HL-60 (cell line): ENCODE measurements around the gene TRPM4.

ENCODE experiments used
- DNase-seq, 2 experiments: peaks; one replicate each; pipeline ENCODE4 v3.0.0-alpha.2; 2010 to 2020; ENCODE audit warnings: low read depth in 1 of 2, low spot score in 1 of 2
- H3K27ac ChIP-seq: fragments of 250-450 bp; sonication (Bioruptor Pico); replicated peaks from 2 replicates; pipeline ENCODE4 v1.5.1; 2020; ENCODE audit warnings: mild to moderate bottlenecking, moderate library complexity
- H3K27me3 ChIP-seq: fragments of 250-450 bp; sonication (Bioruptor Pico); 2 replicates; pipeline ENCODE4 v1.5.1; 2021; ENCODE audit warnings: mild to moderate bottlenecking, moderate library complexity; ENCODE audit not compliant: insufficient read depth, poor library complexity, severe bottlenecking
- H3K4me3 ChIP-seq: replicated peaks from 2 replicates; pipeline ENCODE4 v1.5.1; 2011; ENCODE audit warnings: mild to moderate bottlenecking, control low read depth, low read length; ENCODE audit not compliant: insufficient read depth
- CTCF ChIP-seq: IDR thresholded peaks from one replicate; pipeline ENCODE4 v1.5.1; 2011; ENCODE audit warnings: low read length, control low read depth, inconsistent platforms; ENCODE audit not compliant: insufficient read depth
- GABPA ChIP-seq: IDR thresholded peaks from 2 replicates; pipeline ENCODE4 v1.6.1; 2012; ENCODE audit warnings: low read depth
- POLR2AphosphoS5 ChIP-seq: IDR thresholded peaks from 2 replicates; pipeline ENCODE4 v1.6.1; 2012; ENCODE audit warnings: low read depth
- REST ChIP-seq: IDR thresholded peaks from 2 replicates; pipeline ENCODE4 v1.6.1; 2012; ENCODE audit warnings: low read depth; ENCODE audit not compliant: insufficient replicate concordance
- SPI1 ChIP-seq: IDR thresholded peaks from 2 replicates; pipeline ENCODE4 v1.6.1; 2012; ENCODE audit warnings: low read depth, mild to moderate bottlenecking, borderline replicate concordance

The TRPM4 gene

GRCh38 chr19:49161987-49162386 is 4.4 kb downstream of the TRPM4 start:
- TF ChIP-seq REST (no peak), CTCF (no peak), GABPA (no peak), POLR2AphosphoS5 (no peak), SPI1 (no peak)
- no peak for DNase-seq
- Histone ChIP-seq H3K27ac (no peak overlapping the region), H3K4me3 (no peak overlapping the region), H3K27me3 (peaks cover 23% of the 10 kb centered on the region)

GRCh38 chr19:49165111-49165750 is 7.6 kb downstream of the TRPM4 start:
- no peak for TF ChIP-seq POLR2AphosphoS5
- no peak for TF ChIP-seq SPI1
- no peak for TF ChIP-seq GABPA
- no peak for TF ChIP-seq REST
- Histone ChIP-seq H3K27ac (no peak overlapping the region), H3K27me3 (peaks cover 8% of the 10 kb centered on the region), H3K4me3 (no peak overlapping the region)
- DNase-seq: no peak

- peaks cover 6% of the 10 kb centered on the region for H3K27me3 ChIP-seq
- no peak overlapping the region for H3K4me3 ChIP-seq
- TF ChIP-seq GABPA: no peak
- DNase-seq: no peak
- no peak overlapping the region for H3K27ac ChIP-seq
Observed at GRCh38 chr19:49165865-49166301, 8.3 kb downstream of the TRPM4 start.

- H3K4me3 ChIP-seq: no peak overlapping the region
- no peaks in the 10 kb centered on the region for H3K27me3 ChIP-seq
- no peak overlapping the region for H3K27ac ChIP-seq
- no peak for DNase-seq
- no peak for TF ChIP-seq GABPA
- TF ChIP-seq CTCF: no peak
- no peak for TF ChIP-seq POLR2AphosphoS5
- no peak for TF ChIP-seq REST
- no peak for TF ChIP-seq SPI1
Observed at GRCh38 chr19:49167857-49168409, 10.3 kb downstream of the TRPM4 start.
